ENCODE data around the gene SCNN1A. TPM values are rescaled to one million over a fixed set of nuclear protein-coding genes. Genes with fewer than 3 reads are reported as not detected.
A peak's percentile ranks its signal among the peaks of the same experiment; 100 is the strongest.
"Not testable (repeated sequence)": the region's sequence is repeated elsewhere in the genome, so short reads cannot be mapped to it uniquely, and the experiment has no call there.

The SCNN1A gene
- total RNA-seq, 3 donors from 2014 or later, result 130 to 402 (median 386) TPM

GRCh38 chr12:6347367-6348338 lies 27.7 kb downstream of the SCNN1A start:
- no peaks in the 10 kb centered on the region for H3K9me3 ChIP-seq
- DNase-seq (peak in 1 of 3 donors; percentile 68), ATAC-seq (peak; percentile 6)
- TF ChIP-seq CTCF (IDR thresholded peaks at IDR 0.05), result no peak
- intact Hi-C loops (cut with DNase I, micrococcal nuclease), result no loop called here
- no peak overlapping the region for H3K4me3 ChIP-seq
- no peaks in the 10 kb centered on the region for H3K36me3 ChIP-seq (ENCODE audit: low read depth)
- H3K4me1 ChIP-seq (ENCODE audit: low read depth), result peaks cover 5% of the 10 kb centered on the region

- Histone ChIP-seq H3K4me1 (ENCODE audit: low read depth) (peaks cover 12% of the 10 kb centered on the region), H3K4me3 (no peak overlapping the region), H3K36me3 (ENCODE audit: low read depth) (no peaks in the 10 kb centered on the region), H3K9me3 (no peaks in the 10 kb centered on the region)
- no peak for TF ChIP-seq CTCF (IDR thresholded peaks at IDR 0.05)
- intact Hi-C loops (cut with DNase I, micrococcal nuclease), result no loop called here
- DNase-seq (no peak), ATAC-seq (no peak)
Measured at GRCh38 chr12:6346942-6347341, 28.4 kb downstream of the SCNN1A start.

- DNase-seq (no peak), ATAC-seq (no peak)
- intact Hi-C loops (cut with DNase I, micrococcal nuclease), result no loop called here
- no peak for TF ChIP-seq CTCF (IDR thresholded peaks at IDR 0.05)
- Histone ChIP-seq H3K4me1 (ENCODE audit: low read depth) (peaks cover 13% of the 10 kb centered on the region), H3K9me3 (no peaks in the 10 kb centered on the region), H3K36me3 (ENCODE audit: low read depth) (no peaks in the 10 kb centered on the region), H3K4me3 (no peak overlapping the region)
Measured at GRCh38 chr12:6346235-6346832, 29.0 kb downstream of the SCNN1A start.

- Histone ChIP-seq H3K4me1 (ENCODE audit: low read depth) (peaks cover 13% of the 10 kb centered on the region), H3K36me3 (ENCODE audit: low read depth) (no peaks in the 10 kb centered on the region), H3K4me3 (no peak overlapping the region), H3K9me3 (no peaks in the 10 kb centered on the region)
- peak; percentile 42 for ATAC-seq
- DNase-seq, result no peak
- no peak for TF ChIP-seq CTCF (IDR thresholded peaks at IDR 0.05)
- intact Hi-C loops (cut with DNase I, micrococcal nuclease), result no loop called here
Measured at GRCh38 chr12:6345319-6346091, 29.9 kb downstream of the SCNN1A start.

- H3K9me3 ChIP-seq; H3K4me3 ChIP-seq; DNase-seq; intact Hi-C loops (cut with DNase I, micrococcal nuclease); H3K36me3 ChIP-seq (ENCODE audit: low read depth); ATAC-seq: not testable (repeated sequence)
- peaks cover 15% of the 10 kb centered on the region for H3K4me1 ChIP-seq (ENCODE audit: low read depth)
Measured at GRCh38 chr12:6344101-6344660, 31.2 kb downstream of the SCNN1A start.

All from mucosa of descending colon (tissue), 3 donors.